Mammary epithelial cell (primary cell): Measurements from ENCODE around the gene SLC24A3.

ENCODE experiments used
- EZH2 ChIP-seq: IDR thresholded peaks from 2 replicates; pipeline ENCODE4 v1.6.1; 2012; ENCODE audit warnings: low read length, inconsistent platforms, borderline replicate concordance
- TF ChIP-seq, protein P1 (sequence below), 2 donors: IDR thresholded peaks in 1 of 2; conservative IDR thresholded peaks in 1 of 2; 2 replicates each; pipeline ENCODE4 v1.5.1; 2011 to 2012; ENCODE audit warnings: inconsistent platforms in 2 of 2, low read length in 2 of 2, mild to moderate bottlenecking in 2 of 2, control low read depth in 1 of 2, low read depth in 1 of 2; ENCODE audit not compliant: insufficient read depth in 1 of 2; ENCODE audit errors: extremely low read depth in 1 of 2

DNA sequence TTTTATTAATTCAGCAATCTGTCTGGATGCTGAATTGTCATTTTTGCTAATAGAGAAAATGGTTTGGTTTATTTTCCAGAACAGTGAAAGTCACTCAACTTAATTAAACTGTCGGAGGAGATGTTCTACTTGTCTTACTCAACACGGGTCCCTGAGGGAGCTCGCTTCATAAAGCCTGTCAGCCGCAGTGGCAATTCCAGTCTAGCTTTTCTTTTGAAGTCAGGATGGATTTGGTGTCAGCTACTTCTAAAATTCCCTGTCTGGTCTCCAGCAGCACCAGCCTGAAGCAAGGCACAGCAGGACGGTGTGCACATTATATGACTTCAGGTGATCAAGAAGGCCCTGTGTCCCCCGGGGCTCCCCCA lies 261.5 kb downstream of the SLC24A3 start:
- TF ChIP-seq, protein P1, sequence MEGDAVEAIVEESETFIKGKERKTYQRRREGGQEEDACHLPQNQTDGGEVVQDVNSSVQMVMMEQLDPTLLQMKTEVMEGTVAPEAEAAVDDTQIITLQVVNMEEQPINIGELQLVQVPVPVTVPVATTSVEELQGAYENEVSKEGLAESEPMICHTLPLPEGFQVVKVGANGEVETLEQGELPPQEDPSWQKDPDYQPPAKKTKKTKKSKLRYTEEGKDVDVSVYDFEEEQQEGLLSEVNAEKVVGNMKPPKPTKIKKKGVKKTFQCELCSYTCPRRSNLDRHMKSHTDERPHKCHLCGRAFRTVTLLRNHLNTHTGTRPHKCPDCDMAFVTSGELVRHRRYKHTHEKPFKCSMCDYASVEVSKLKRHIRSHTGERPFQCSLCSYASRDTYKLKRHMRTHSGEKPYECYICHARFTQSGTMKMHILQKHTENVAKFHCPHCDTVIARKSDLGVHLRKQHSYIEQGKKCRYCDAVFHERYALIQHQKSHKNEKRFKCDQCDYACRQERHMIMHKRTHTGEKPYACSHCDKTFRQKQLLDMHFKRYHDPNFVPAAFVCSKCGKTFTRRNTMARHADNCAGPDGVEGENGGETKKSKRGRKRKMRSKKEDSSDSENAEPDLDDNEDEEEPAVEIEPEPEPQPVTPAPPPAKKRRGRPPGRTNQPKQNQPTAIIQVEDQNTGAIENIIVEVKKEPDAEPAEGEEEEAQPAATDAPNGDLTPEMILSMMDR (conservative IDR thresholded peaks at IDR 0.05 in 1 of 2, IDR thresholded peaks at IDR 0.05 in 1 of 2; ENCODE audit: extremely low read depth in 1 of 2, insufficient read depth in 1 of 2, low read depth in 1 of 2, low read length in 2 of 2), result no peak
- no peak for TF ChIP-seq EZH2
